Tibial nerve (tissue), 3 donors: ENCODE data around the gene CNTNAP4.

ENCODE experiments used
- CTCF ChIP-seq, 5 experiments: fragments of 200-600 bp in 3 of 5; fragments of 450-650 bp in 2 of 5; sonication (generic) in 3 of 5; IDR thresholded peaks; one replicate each; pipeline ENCODE4 v1.5.1; 2016 to 2019; ENCODE audit warnings: antibody characterized with exemption in 5 of 5, mild to moderate bottlenecking in 3 of 5, moderate library complexity in 2 of 5
- POLR2A ChIP-seq, 2 donors: fragments of 450-650 bp; IDR thresholded peaks; one replicate each; pipeline ENCODE4 v1.6.1; 2017; ENCODE audit warnings: antibody characterized with exemption in 2 of 2, mild to moderate bottlenecking in 2 of 2, moderate library complexity in 2 of 2

- no peak for TF ChIP-seq POLR2A (IDR thresholded peaks at IDR 0.05)
- no peak for TF ChIP-seq CTCF (IDR thresholded peaks at IDR 0.05)
Measured at GRCh38 chr16:76583945-76584344, 306.7 kb downstream of the CNTNAP4 start.
